Measurements from ENCODE around the gene ATP5F1E.
"Not testable (repeated sequence)": the region's sequence is repeated elsewhere in the genome, so short reads cannot be mapped to it uniquely, and the experiment has no call there.

ATP5F1E gene

GRCh38 chr20:59018817-59019216, 13.3 kb downstream of the ATP5F1E start:
- DNase-seq: no peak

GRCh38 chr20:59017493-59018231, 14.5 kb downstream of the ATP5F1E start:
- DNase-seq: no peak

- no peak for DNase-seq
Observed at GRCh38 chr20:59016795-59017492, 15.2 kb downstream of the ATP5F1E start.

- no peak for DNase-seq
Observed at GRCh38 chr20:59015812-59016711, 16.1 kb downstream of the ATP5F1E start.

- no peak for DNase-seq
Observed at GRCh38 chr20:59015411-59015810, 16.7 kb downstream of the ATP5F1E start.

GRCh38 chr20:59014680-59015389, 17.3 kb downstream of the ATP5F1E start:
- no peak for DNase-seq

GRCh38 chr20:59013959-59014608, 18.1 kb downstream of the ATP5F1E start:
- DNase-seq: no peak

GRCh38 chr20:59013031-59013951, 18.8 kb downstream of the ATP5F1E start:
- DNase-seq: no peak

GRCh38 chr20:59011874-59012157, 20.3 kb downstream of the ATP5F1E start:
- DNase-seq: not testable (repeated sequence)

GRCh38 chr20:59010995-59011873, 20.9 kb downstream of the ATP5F1E start:
- no peak for DNase-seq

GRCh38 chr20:59010321-59010994, 21.7 kb downstream of the ATP5F1E start:
- no peak for DNase-seq

GRCh38 chr20:59008715-59009336, 23.3 kb downstream of the ATP5F1E start:
- no peak for DNase-seq

GRCh38 chr20:59007665-59008511, 24.2 kb downstream of the ATP5F1E start:
- no peak for DNase-seq

GRCh38 chr20:59006864-59007664, 25.1 kb downstream of the ATP5F1E start, which contains the start of gene CTSZ:
Gene CTSZ, minus strand, starts transcription at chr20:59007254. Its CDS starts 126 bp downstream, at chr20:59007128.
- no peak for DNase-seq

GRCh38 chr20:59006167-59006863, 25.8 kb downstream of the ATP5F1E start:
- no peak for DNase-seq

GRCh38 chr20:59005523-59006166, 26.5 kb downstream of the ATP5F1E start:
- DNase-seq: no peak
